ENCODE data around the gene GID8. TPM values are rescaled to one million over a fixed set of nuclear protein-coding genes. Genes with fewer than 3 reads are reported as not detected.

GID8 gene
- total and polyA plus RNA-seq, 2 of the 13 experiments (the other 11 are each of a cell fraction or from before 2014, with no cell fraction given) = 39.6 to 59.8 TPM

- TF ChIP-seq FOXM1 (CRISPR knock-in tag; IDR thresholded peaks at IDR 0.05) (peak; percentile 57; the same call in 1 of the 2 replicates), ZMYM4 (CRISPR knock-in tag; IDR thresholded peaks at IDR 0.05) (no peak), ZNF788 (CRISPR knock-in tag; IDR thresholded peaks at IDR 0.05; ENCODE audit: borderline replicate concordance) (peak; percentile 76; the same call in 1 of the 2 replicates), TARDBP (CRISPR knock-in tag; IDR thresholded peaks at IDR 0.05) (peak; percentile 73), NCOA5 (CRISPR knock-in tag; IDR thresholded peaks at IDR 0.05) (peak; percentile 98), ZNF263 (CRISPR knock-in tag; IDR thresholded peaks at IDR 0.05) (0 out of 2 replicates have a peak, but pooled peaks have one; percentile 40), JUN (CRISPR knock-in tag; IDR thresholded peaks at IDR 0.05) (0 out of 2 replicates have a peak, but pooled peaks have one; percentile 51), CREBL2 (CRISPR knock-in tag; IDR thresholded peaks at IDR 0.05; ENCODE audit: borderline replicate concordance) (no peak; the same call in 1 of the 2 replicates)
- TF ChIP-seq, protein P1, sequence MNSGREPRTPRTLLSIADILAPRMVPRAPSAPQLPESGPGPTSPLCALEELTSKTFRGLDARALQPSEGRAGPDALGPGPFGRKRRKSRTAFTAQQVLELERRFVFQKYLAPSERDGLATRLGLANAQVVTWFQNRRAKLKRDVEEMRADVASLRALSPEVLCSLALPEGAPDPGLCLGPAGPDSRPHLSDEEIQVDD (CRISPR knock-in tag; IDR thresholded peaks at IDR 0.05; ENCODE audit: borderline replicate concordance) = no peak
- TF ChIP-seq, protein P2, sequence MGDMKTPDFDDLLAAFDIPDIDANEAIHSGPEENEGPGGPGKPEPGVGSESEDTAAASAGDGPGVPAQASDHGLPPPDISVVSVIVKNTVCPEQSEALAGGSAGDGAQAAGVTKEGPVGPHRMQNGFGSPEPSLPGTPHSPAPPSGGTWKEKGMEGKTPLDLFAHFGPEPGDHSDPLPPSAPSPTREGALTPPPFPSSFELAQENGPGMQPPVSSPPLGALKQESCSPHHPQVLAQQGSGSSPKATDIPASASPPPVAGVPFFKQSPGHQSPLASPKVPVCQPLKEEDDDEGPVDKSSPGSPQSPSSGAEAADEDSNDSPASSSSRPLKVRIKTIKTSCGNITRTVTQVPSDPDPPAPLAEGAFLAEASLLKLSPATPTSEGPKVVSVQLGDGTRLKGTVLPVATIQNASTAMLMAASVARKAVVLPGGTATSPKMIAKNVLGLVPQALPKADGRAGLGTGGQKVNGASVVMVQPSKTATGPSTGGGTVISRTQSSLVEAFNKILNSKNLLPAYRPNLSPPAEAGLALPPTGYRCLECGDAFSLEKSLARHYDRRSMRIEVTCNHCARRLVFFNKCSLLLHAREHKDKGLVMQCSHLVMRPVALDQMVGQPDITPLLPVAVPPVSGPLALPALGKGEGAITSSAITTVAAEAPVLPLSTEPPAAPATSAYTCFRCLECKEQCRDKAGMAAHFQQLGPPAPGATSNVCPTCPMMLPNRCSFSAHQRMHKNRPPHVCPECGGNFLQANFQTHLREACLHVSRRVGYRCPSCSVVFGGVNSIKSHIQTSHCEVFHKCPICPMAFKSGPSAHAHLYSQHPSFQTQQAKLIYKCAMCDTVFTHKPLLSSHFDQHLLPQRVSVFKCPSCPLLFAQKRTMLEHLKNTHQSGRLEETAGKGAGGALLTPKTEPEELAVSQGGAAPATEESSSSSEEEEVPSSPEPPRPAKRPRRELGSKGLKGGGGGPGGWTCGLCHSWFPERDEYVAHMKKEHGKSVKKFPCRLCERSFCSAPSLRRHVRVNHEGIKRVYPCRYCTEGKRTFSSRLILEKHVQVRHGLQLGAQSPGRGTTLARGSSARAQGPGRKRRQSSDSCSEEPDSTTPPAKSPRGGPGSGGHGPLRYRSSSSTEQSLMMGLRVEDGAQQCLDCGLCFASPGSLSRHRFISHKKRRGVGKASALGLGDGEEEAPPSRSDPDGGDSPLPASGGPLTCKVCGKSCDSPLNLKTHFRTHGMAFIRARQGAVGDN (CRISPR knock-in tag; IDR thresholded peaks at IDR 0.05) = peak; percentile 56
Observed at GRCh38 chr20:62968378-62969178, 30.6 kb downstream of the GID8 start (continued).
